Hepatic stellate cell (primary cell): Measurements from ENCODE around the gene RFX3.
A peak's percentile ranks its signal among the peaks of the same experiment; 100 is the strongest.

ENCODE experiments used
- DNase-seq: peaks from one replicate; pipeline ENCODE4 v3.0.0; 2011; ENCODE audit warnings: low spot score

RFX3 gene

DNA sequence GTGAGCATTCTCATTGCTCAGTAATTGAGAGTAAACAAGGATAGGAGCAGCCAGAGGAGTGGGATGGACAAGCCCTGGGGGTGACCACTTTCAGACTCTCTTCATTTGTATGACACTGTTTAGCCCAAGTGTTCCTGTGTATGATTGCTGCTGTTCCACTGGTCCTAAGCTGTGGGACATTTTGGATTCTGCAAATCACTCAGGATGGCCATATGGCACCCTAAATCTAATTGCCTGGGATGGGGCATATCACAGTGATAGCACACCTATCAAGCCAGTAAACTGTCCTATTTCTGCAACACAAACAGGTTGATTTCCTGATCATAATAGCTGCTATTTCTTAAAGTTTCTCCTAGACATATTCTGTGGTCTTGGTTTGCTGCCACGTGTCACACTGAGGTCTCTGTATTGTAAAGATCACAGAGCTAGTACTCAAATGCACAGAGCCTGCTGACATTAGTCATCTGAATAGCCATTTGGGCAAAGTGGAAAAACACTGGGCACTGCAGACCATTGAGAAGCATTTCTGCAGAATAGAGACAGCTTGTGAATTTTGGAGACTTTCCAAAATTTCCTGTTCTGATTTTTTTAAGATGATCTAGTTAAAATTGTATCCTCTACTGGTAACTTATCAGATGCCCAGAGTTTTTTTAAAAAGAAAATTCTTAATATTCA, 320.2 kb downstream of the RFX3 start:
- DNase-seq: no peak

DNA sequence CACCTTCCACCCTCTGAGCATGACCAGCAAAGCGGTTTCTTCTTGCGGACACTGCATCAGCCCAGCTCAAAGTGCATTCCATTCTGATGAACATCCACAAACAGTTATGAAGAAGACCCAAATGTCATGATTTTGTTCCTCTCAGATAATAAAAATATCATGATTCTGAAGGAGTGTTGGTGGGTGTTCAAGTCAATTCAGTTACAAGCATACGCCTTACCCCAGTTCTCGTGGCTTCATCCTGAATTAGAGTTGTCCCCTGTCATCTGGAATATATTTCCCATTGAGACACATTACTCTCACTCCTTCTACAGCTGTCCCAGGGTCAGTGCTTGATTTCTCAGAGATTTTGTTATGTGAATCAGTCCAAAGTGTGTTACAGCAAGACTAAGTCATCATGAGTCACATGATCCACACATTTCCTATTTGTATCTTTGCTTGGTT, 325.4 kb downstream of the RFX3 start:
- DNase-seq: no peak

DNA sequence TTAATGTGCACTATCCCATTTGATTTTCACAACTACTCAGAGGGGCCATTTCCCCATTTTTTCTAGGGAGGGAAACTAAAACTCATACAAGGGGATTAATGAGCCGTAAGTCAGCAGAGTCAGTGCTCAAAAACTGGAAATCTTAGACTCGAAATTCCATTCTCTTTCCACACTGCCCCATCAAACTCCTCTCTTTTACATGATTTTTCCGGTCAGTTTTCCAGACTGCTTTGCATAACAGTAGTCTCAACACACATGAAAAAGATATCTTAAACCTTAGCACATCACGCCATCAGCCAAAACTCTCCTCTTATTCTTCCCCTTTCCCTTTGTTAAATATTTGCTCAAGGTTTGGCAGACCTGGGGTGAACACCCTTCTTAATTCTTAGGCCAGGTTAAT, 332.0 kb downstream of the RFX3 start:
- no peak for DNase-seq

DNA sequence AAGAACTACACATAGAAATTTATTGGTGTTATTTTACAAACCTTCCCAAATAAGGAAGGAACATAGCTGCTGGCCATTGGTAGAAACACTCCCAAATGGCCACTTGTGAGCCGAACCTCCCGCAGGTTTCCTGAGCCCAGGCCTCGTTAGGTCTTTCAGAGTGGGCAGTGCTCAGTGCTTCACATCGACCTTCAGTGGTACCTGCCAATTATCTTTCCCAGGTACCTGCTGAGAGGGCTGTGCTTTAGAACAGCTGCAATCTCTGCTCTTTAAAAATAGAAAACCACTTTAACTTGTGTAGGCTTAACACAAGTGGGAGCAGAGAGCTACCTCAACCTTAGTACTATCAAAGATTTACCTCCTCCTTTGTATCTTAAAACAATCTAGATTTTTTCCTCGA, 334.1 kb downstream of the RFX3 start:
- DNase-seq: no peak

DNA sequence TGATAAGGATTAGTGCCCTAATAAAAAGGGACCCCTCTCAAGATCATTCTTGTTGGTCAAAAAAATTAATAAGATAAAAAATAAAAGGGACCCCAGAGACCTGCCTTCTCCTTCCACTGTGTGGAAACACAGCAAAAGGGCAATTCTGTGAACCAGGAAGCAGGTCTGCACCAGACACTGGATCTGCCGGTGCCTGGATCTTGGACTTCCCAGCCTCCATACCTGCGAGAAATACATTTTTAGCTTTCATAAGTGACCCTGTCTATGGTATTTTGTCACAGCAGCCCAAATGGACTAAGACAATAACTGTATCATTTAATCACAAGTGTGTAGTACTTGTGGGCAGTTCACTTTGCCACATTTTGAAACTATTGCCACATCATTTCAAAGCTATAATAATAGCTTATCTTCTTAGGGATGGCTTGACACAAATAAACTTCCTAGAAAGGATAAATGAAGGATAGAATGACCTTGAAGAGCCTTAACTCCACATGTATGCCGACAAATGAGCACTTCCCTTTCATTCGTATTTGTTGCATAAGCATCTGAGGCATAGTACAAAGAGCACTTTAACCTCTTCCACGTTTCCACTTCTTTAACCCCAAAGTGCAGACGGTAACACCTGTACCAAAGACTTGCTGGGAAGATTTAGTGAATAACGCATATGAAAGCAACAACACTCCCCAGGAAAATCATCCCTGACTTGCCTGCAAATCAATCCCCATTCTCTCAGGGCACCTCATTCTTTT, 336.5 kb downstream of the RFX3 start:
- no peak for DNase-seq

DNA sequence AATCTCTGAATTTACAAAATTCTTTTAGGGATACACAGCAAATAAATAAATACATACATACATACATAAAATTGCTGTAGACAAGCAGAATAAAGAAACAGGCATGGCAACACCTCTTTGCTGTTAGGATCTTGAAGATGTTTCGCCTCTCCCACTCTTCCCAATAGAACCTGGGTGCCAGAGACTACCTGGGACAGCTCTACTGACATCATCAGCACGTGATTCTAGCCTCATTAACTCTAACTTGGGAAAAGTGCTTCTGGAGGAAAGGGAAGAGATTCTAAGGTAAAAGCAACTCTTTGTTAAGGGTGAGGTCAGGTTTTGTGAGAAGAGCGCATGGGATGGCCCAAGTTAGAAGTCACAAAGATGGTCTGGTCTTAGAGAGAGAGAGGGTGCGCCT, 339.1 kb downstream of the RFX3 start:
- no peak for DNase-seq

DNA sequence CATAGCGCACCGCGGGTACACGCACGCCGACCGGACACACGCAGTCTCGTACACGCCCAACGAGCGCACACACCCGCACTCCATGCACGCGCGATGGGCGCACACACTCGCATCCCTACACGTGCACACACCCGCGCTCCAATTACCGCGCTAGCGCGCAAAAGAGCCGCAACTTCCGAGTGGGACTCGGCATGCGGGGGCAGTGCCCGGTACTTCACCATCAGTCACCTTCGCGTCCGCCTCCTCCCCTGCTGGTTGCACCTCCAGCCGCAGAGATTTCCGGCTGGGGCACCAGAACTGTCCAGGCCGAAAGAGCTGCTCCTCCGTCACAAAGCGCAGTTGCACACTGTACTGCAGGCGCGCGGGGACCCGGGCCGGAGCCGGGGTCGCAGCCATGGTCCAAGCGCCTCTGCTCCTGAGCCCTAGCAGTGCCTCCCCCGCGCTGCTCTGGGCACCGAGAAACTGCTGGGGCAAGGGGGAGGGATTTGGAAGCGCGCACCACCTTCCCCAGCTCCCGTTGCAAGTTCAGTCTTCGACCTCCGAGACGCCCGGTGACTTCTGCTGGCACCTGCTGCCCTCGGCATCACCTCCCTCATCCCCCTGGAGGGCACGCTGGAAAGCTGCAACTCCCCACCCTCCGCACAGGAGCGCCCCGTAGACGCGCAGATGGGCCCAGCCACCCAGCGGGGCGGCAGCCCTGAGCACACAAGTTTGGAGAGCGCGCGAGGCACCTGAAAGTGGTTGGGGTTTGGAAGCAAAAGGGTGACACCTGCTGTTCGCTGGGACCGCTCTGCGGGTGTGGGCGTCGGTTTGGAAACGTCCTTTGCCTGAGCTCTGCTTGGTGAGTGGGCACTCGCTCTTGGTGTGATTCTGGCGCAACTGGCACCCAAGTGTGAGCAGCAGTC, 344.5 kb downstream of the RFX3 start:
- peak; percentile 12 for DNase-seq

DNA sequence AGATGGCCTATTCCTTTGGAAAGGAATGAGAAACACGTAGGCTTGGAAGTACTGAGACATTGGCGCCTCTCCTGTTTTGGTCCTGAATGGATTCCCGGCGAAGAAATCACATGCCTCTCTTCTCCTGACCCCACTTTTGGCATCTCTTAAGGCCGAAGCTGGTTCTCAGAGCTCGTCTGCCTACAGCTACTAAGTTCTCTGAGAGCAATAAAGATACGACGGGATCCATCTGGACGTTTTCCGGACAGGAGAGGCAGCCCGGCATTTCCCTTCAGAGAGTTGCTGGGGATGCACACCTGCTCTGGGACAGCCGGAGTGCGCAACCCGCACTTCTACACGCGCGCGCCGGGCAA, 345.1 kb downstream of the RFX3 start:
- DNase-seq: no peak

DNA sequence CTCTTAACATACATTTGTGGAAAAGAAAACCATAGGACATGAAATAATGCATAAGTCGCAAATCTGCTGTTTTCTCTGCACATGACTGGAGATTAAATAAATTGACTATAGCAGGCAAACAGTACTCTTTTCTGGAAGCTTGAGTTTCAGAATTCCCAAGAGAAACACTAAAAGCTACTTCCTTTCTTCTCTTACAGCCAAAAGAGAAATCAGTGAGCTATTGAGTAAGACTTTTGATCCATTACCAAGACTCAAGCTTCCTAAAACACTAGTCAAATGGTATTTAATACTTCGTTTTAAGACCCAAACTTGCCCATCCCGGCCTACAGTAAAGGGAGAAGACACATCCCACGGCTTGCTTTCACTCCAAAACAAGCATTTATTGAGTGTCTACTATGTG, 346.1 kb downstream of the RFX3 start:
- no peak for DNase-seq

DNA sequence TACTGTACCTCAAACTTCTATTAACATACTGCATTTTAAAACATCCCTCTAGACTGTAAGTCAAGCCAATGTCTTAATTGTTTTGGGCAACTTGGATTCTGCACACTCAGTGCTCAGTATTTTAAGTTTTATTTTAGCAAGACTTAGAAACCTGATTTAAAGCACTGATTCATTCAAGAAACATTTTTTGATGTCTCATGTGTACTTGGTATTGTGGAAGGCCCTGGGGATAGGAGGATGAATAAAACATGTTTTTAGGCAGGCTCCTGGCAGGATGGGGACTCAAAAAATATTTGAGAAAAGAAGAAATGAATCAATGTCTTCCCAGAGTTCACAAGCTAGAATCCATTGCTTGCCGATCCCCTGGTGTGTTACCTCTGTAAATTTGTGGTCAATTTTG, 347.9 kb downstream of the RFX3 start:
- no peak for DNase-seq

DNA sequence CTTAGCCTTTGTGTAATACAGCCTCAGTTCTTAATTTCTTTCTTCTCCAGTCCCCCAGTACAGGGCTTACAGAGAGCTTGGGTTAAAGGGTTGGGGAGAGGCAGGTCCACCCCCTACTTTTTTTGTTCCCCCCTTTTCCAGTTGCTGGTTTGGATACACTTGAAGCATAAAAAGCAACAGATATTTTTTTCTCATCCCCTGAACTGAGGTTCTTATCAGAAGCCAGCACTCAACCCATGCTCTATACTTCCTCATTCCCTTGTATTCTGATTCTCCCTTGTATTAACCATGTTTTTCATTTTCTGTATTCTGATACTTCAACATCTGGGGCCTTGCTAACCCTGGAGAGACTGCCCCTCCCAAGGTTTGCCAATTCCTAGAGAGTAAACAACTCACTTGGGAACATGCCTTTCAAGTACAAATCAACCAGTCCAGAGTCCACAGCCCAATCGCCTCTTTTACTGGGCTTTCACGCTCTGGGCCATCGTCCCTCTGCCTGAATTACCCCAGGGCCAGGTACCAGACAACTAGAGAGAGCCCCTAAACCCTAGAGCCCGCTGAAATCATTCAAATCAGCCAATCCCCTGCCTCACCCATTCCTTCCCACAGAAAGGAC, 348.5 kb downstream of the RFX3 start:
- no peak for DNase-seq

DNA sequence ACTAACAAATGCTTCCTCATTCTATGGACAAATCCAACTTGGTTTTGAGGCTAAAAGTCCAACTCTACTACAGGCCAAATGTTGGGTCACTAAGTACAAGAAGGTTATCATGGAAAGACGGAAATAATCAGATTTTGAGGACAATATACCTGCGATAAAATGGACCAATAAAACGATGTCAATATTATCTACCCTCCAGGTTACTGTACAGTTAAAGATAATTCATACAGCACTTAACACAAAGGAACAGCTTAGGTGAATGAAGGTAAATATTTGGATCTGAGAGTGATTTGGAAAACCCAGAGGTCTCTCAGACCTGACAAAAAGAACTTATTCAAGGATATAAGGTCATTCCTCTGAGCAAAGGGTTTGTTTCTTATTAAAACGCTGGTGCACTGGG, 352.4 kb downstream of the RFX3 start:
- no peak for DNase-seq

DNA sequence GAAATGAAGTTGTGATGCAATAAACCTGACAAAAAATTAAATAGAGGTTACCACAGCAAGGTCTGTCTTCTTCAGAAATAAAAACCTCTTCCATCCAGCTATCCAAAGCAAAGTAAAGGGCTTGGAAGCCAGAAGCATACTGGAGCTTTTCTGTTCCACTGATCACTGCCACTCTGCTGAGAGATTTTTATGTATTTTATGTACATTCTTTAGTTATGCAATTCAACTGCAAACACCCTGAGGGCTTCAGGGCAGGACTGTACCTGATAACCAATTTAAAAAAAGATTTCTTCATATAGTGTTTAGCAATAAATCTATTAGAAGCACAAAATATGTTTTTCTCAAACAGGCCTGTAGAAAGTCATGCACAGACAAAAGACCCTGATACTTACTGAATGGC, 355.0 kb downstream of the RFX3 start:
- DNase-seq: no peak
